ENCODE data around the gene WASF2.

Gene WASF2

GRCh38 chr1:27356619-27357280, 133.2 kb downstream of the WASF2 start:
- Histone ChIP-seq H3K9ac (ENCODE audit: low read length) (no peak overlapping the region), H3K36me3 (ENCODE audit: low read length) (no peaks in the 10 kb centered on the region), H3K27me3 (ENCODE audit: low read length) (no peaks in the 10 kb centered on the region), H3F3A (ENCODE audit: insufficient read depth) (no peaks in the 10 kb centered on the region), H2AFZ (ENCODE audit: low read depth, low read length, severe bottlenecking) (no peak overlapping the region), H3K9me3 (ENCODE audit: insufficient read depth, low read length) (no peaks in the 10 kb centered on the region), H3K4me3 (ENCODE audit: insufficient read depth, low read length, poor library complexity, severe bottlenecking) (no peak overlapping the region), H3K4me2 (ENCODE audit: low read depth, low read length, poor library complexity, severe bottlenecking) (no peak overlapping the region), H3K27ac (ENCODE audit: low read depth, low read length) (no peak overlapping the region), H4K20me1 (ENCODE audit: low read depth, low read length) (no peaks in the 10 kb centered on the region), H3K9me2 (replicated peaks; ENCODE audit: insufficient read depth, low read length) (no peaks in the 10 kb centered on the region), H3K79me2 (ENCODE audit: insufficient read depth, low read length) (no peaks in the 10 kb centered on the region)
- no peak for TF ChIP-seq EZH2phosphoT487 (conservative IDR thresholded peaks at IDR 0.05; ENCODE audit: low read length)
- no peak for TF ChIP-seq CTCF (IDR thresholded peaks at IDR 0.05; ENCODE audit: insufficient read depth, low read length, poor library complexity, severe bottlenecking)

GRCh38 chr1:27356277-27356618, 133.7 kb downstream of the WASF2 start:
- Histone ChIP-seq H3F3A (ENCODE audit: insufficient read depth) (no peaks in the 10 kb centered on the region), H3K27me3 (ENCODE audit: low read length) (no peaks in the 10 kb centered on the region), H3K9me2 (replicated peaks; ENCODE audit: insufficient read depth, low read length) (no peaks in the 10 kb centered on the region), H3K4me3 (ENCODE audit: insufficient read depth, low read length, poor library complexity, severe bottlenecking) (no peak overlapping the region), H3K4me2 (ENCODE audit: low read depth, low read length, poor library complexity, severe bottlenecking) (no peak overlapping the region), H3K79me2 (ENCODE audit: insufficient read depth, low read length) (no peaks in the 10 kb centered on the region), H4K20me1 (ENCODE audit: low read depth, low read length) (no peaks in the 10 kb centered on the region), H3K27ac (ENCODE audit: low read depth, low read length) (no peak overlapping the region), H3K36me3 (ENCODE audit: low read length) (no peaks in the 10 kb centered on the region), H2AFZ (ENCODE audit: low read depth, low read length, severe bottlenecking) (no peak overlapping the region), H3K9ac (ENCODE audit: low read length) (no peak overlapping the region), H3K9me3 (ENCODE audit: insufficient read depth, low read length) (no peaks in the 10 kb centered on the region)
- TF ChIP-seq CTCF (IDR thresholded peaks at IDR 0.05; ENCODE audit: insufficient read depth, low read length, poor library complexity, severe bottlenecking) (no peak), EZH2phosphoT487 (conservative IDR thresholded peaks at IDR 0.05; ENCODE audit: low read length) (no peak)

- H2AFZ ChIP-seq (ENCODE audit: low read depth, low read length, severe bottlenecking): no peak overlapping the region
- no peak overlapping the region for H3K27ac ChIP-seq (ENCODE audit: low read depth, low read length)
- no peaks in the 10 kb centered on the region for H3K27me3 ChIP-seq (ENCODE audit: low read length)
- no peaks in the 10 kb centered on the region for H3K9me3 ChIP-seq (ENCODE audit: insufficient read depth, low read length)
- H3K9ac ChIP-seq (ENCODE audit: low read length): no peak overlapping the region
- H3F3A ChIP-seq (ENCODE audit: insufficient read depth): no peaks in the 10 kb centered on the region
- no peak for TF ChIP-seq CTCF (IDR thresholded peaks at IDR 0.05; ENCODE audit: insufficient read depth, low read length, poor library complexity, severe bottlenecking)
- TF ChIP-seq EZH2phosphoT487 (conservative IDR thresholded peaks at IDR 0.05; ENCODE audit: low read length): no peak
- H3K79me2 ChIP-seq (ENCODE audit: insufficient read depth, low read length): no peaks in the 10 kb centered on the region
- no peaks in the 10 kb centered on the region for H4K20me1 ChIP-seq (ENCODE audit: low read depth, low read length)
- H3K4me3 ChIP-seq (ENCODE audit: insufficient read depth, low read length, poor library complexity, severe bottlenecking): no peak overlapping the region
- H3K36me3 ChIP-seq (ENCODE audit: low read length): no peaks in the 10 kb centered on the region
- H3K9me2 ChIP-seq (replicated peaks; ENCODE audit: insufficient read depth, low read length): no peaks in the 10 kb centered on the region
- no peak overlapping the region for H3K4me2 ChIP-seq (ENCODE audit: low read depth, low read length, poor library complexity, severe bottlenecking)
These were observed 134.3 kb downstream of the WASF2 start for GRCh38 chr1:27355683-27356082.

All from SU-DHL-6 (cell line).